SU-DHL-6 (cell line): ENCODE data around the gene SLC25A1.

ENCODE experiments used
- H2AFZ ChIP-seq: fragments of 200-600 bp; sonication (generic); 2 replicates; pipeline ENCODE4 v1.6.1; 2014; ENCODE audit warnings: low read depth, mild to moderate bottlenecking, moderate library complexity, mixed read lengths, antibody characterized with exemption, low read length; ENCODE audit not compliant: severe bottlenecking
- H3F3A ChIP-seq: fragments of 200-600 bp; shearing (Covaris generic); 2 replicates; pipeline ENCODE4 v1.6.0; 2016; ENCODE audit warnings: antibody characterized with exemption, mild to moderate bottlenecking; ENCODE audit not compliant: insufficient read depth
- H3K27ac ChIP-seq: fragments of 200-600 bp; sonication (generic); 2 replicates; pipeline ENCODE4 v1.5.1; 2016; ENCODE audit warnings: low read depth, mild to moderate bottlenecking, low read length, moderate library complexity, mixed read lengths
- H3K27me3 ChIP-seq: fragments of 200-600 bp; sonication (generic), shearing (Covaris generic); 2 replicates; pipeline ENCODE4 v1.6.0; 2014; ENCODE audit warnings: mild to moderate bottlenecking, low read length
- H3K36me3 ChIP-seq: fragments of 200-600 bp; sonication (generic); 2 replicates; pipeline ENCODE4 v1.6.1; 2014; ENCODE audit warnings: mild to moderate bottlenecking, low read length, mixed read lengths
- H3K4me2 ChIP-seq: fragments of 300-600, 200-600 bp; shearing (Covaris generic), sonication (generic); 2 replicates; pipeline ENCODE4 v1.6.0; 2014; ENCODE audit warnings: low read length, low read depth, mild to moderate bottlenecking; ENCODE audit not compliant: poor library complexity, severe bottlenecking
- H3K4me3 ChIP-seq: fragments of 200-600 bp; sonication (generic); 2 replicates; pipeline ENCODE4 v1.5.1; 2014; ENCODE audit warnings: antibody characterized with exemption, low read length, mild to moderate bottlenecking, mixed read lengths; ENCODE audit not compliant: insufficient read depth, poor library complexity, severe bottlenecking
- H3K79me2 ChIP-seq: fragments of 200-600 bp; sonication (generic); 2 replicates; pipeline ENCODE4 v1.6.1; 2014; ENCODE audit warnings: mild to moderate bottlenecking, low read length, moderate library complexity; ENCODE audit not compliant: insufficient read depth
- H3K9ac ChIP-seq: fragments of 200-600 bp; sonication (generic); 2 replicates; pipeline ENCODE4 v1.7.0; 2014; ENCODE audit warnings: mild to moderate bottlenecking, low read length
- H3K9me2 ChIP-seq: fragments of 200-600 bp; sonication (generic); replicated peaks from 2 replicates; pipeline ENCODE4 v1.6.1; 2014; ENCODE audit warnings: low read length; ENCODE audit not compliant: insufficient read depth
- H3K9me3 ChIP-seq: fragments of 200-600 bp; sonication (generic); 2 replicates; pipeline ENCODE4 v1.6.1; 2014; ENCODE audit warnings: low read length, mixed read lengths; ENCODE audit not compliant: insufficient read depth
- H4K20me1 ChIP-seq: fragments of 200-600 bp; sonication (generic); 2 replicates; pipeline ENCODE4 v1.6.1; 2014; ENCODE audit warnings: low read depth, mild to moderate bottlenecking, antibody characterized with exemption, low read length, moderate library complexity, mixed read lengths
- CTCF ChIP-seq: fragments of 200-600 bp; sonication (generic); IDR thresholded peaks from one replicate; pipeline ENCODE4 v1.5.1; 2017; ENCODE audit warnings: antibody characterized with exemption, mild to moderate bottlenecking, low read length, moderate library complexity; ENCODE audit not compliant: insufficient read depth, poor library complexity, severe bottlenecking
- EZH2phosphoT487 ChIP-seq: fragments of 200-600 bp; sonication (generic), shearing (Covaris generic); conservative IDR thresholded peaks from 2 replicates; pipeline ENCODE4 v1.6.1; 2018; ENCODE audit warnings: mild to moderate bottlenecking, antibody characterized with exemption, low read length, moderate library complexity, mixed read lengths

The SLC25A1 gene

GRCh38 chr22:19216579-19216978 lies 38.0 kb upstream of the SLC25A1 start:
- no peak overlapping the region for H3K4me3 ChIP-seq
- H3K9me2 ChIP-seq = no peaks in the 10 kb centered on the region
- no peaks in the 10 kb centered on the region for H3K36me3 ChIP-seq
- no peak overlapping the region for H3K9ac ChIP-seq
- no peaks in the 10 kb centered on the region for H4K20me1 ChIP-seq
- no peak overlapping the region for H2AFZ ChIP-seq
- TF ChIP-seq CTCF (no peak), EZH2phosphoT487 (no peak)
- H3K4me2 ChIP-seq = no peak overlapping the region
- no peak overlapping the region for H3K27ac ChIP-seq
- H3K27me3 ChIP-seq = no peaks in the 10 kb centered on the region
- H3F3A ChIP-seq = no peaks in the 10 kb centered on the region
- no peaks in the 10 kb centered on the region for H3K79me2 ChIP-seq
- no peaks in the 10 kb centered on the region for H3K9me3 ChIP-seq

GRCh38 chr22:19215360-19215759 lies 36.8 kb upstream of the SLC25A1 start:
- no peaks in the 10 kb centered on the region for H3K9me3 ChIP-seq
- no peak overlapping the region for H2AFZ ChIP-seq
- H3K36me3 ChIP-seq = no peaks in the 10 kb centered on the region
- H3K4me2 ChIP-seq = no peak overlapping the region
- no peak for TF ChIP-seq CTCF
- no peak for TF ChIP-seq EZH2phosphoT487
- H3K27ac ChIP-seq = no peak overlapping the region
- H3F3A ChIP-seq = no peaks in the 10 kb centered on the region
- no peaks in the 10 kb centered on the region for H3K79me2 ChIP-seq
- no peaks in the 10 kb centered on the region for H4K20me1 ChIP-seq
- no peaks in the 10 kb centered on the region for H3K9me2 ChIP-seq
- no peak overlapping the region for H3K4me3 ChIP-seq
- H3K27me3 ChIP-seq = no peaks in the 10 kb centered on the region
- no peak overlapping the region for H3K9ac ChIP-seq

- no peaks in the 10 kb centered on the region for H3K9me3 ChIP-seq
- H3K27me3 ChIP-seq = no peaks in the 10 kb centered on the region
- H3K9ac ChIP-seq = no peak overlapping the region
- no peaks in the 10 kb centered on the region for H4K20me1 ChIP-seq
- no peak overlapping the region for H2AFZ ChIP-seq
- H3F3A ChIP-seq = no peaks in the 10 kb centered on the region
- H3K79me2 ChIP-seq = no peaks in the 10 kb centered on the region
- no peak overlapping the region for H3K4me2 ChIP-seq
- TF ChIP-seq CTCF (no peak), EZH2phosphoT487 (no peak)
- no peak overlapping the region for H3K4me3 ChIP-seq
- no peaks in the 10 kb centered on the region for H3K9me2 ChIP-seq
- H3K27ac ChIP-seq = no peak overlapping the region
- no peaks in the 10 kb centered on the region for H3K36me3 ChIP-seq
Measured at GRCh38 chr22:19214078-19214473, 35.5 kb upstream of the SLC25A1 start.
